Stimulated activated CD8-positive, alpha-beta memory T cell treated with anti-CD3 and anti-CD28 coated beads, Interleukin-7, amount 100 ng/mL, for 48 hours (primary cell): ENCODE measurements around the gene CCDC88A.

Experiments used
- DNase-seq, 2 donors: peaks; one replicate each; pipeline ENCODE4 v3.0.0-alpha.2; 2020; ENCODE audit warnings: low read depth in 1 of 2; ENCODE audit errors: extremely low read depth in 1 of 2

The CCDC88A gene

DNA sequence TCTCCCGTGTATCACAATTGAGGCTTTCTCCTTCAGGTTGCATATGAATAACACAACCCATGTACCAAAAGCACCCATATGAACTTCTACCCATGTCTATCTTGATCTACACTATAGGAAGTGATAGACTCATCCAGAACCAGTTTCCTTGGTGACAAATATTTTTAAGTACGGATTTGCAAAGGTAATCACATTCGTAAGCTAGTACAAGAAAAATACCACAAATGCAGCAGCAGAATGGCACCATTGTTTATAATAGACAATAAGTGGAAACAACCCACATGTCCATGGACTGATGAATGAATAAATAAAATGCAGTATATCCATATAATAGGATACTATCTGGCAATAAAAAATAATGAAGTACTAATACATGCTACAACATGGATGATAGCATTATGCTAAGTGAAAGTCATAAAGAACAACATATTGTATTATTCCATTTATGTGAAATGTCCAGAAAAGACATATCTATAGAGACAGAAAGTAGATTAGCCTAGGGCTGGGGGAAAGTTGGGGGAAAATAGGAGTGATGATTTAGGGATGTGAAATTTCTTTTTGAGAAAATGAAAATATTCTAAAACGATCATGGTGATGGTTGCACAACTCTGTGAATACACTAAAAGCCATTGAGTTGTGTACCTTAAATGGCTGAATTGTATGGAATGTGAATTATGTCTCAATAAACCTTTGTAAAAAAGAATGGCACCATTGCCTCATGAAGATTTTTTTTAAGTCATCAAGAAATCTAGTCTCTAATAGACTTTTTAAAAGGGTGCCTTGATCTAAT, 3.4 kb upstream of the CCDC88A start:
- DNase-seq, result no peak

DNA sequence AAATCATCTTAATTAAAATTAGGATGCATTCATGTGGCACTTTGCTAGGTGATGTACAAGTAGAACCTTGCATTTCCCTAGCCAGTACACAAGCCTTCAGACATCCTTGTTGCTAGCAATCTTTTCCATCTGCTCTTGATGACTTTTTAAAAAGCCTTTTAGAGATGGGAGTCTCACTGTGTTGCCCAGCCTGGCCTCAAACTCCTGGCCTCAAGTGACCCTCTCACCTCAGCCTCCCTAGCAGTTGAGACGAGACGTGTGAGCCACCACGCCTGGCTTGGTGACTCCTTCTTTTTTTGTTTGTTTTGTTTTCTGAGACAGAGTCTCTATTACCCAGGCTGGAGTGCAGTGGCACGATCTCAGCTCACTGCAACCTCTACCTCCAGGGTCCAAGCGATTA, 1.7 kb upstream of the CCDC88A start:
- no peak for DNase-seq

DNA sequence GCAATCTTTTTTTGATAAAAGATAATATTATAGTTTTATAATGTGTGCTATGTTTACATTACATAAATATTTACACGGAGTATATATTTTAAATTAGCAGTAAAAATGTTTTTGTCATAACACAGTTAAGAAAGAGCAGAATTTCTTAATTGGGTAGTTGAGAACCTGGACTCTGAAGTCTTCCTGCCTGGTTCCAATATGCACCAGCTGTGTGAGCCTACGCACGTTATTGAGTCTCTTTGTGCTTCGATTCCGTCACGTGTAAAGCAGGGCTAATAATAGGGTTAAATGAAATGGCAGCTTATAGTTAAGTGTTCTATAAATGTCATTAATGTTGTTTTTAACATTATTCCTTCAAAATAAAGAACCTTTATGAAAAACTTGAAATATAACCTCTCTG, 1.2 kb upstream of the CCDC88A start:
- no peak for DNase-seq

GRCh38 chr2:55420439-55420725, 726 bp upstream of the CCDC88A start:
- no peak for DNase-seq

GRCh38 chr2:55419233-55419678, 400 bp downstream of the CCDC88A start:
- peak in 1 of 2 donors; percentile 2 for DNase-seq

DNA sequence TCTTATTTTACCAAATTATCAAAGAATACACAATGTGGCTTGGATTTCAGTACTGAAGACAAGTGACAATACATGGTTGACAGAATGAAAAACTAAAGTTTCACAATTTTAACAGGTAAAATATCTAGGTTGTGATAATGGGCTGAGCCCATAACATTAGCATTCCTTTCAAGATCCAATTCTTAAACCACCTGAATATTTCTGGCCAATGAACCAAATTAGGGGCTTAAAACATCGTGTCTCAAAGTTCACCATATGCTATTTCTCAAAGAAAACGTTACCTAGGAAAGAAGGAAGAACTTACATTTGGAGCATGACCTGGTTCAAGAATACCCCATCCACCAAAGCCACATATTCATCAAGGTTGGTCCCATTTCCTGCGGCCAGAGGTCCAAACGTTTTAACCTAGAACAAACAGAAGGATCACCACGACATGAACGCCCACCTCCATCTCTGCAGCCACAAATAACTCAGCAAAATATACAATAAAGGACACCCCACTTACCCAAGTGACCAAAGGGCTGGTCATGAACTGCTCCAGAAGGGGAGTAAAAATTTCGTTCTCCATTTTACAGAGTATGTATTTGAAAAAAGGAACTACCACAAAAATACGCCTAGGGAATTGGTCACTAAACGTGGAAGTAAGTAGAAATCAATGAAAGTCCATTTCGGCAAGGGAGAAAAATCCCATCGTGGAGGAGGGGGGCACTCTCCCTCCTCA, 984 bp downstream of the CCDC88A start:
- DNase-seq, result no peak

- DNase-seq, result no peak
These were observed 1.6 kb downstream of the CCDC88A start for GRCh38 chr2:55418072-55418471.

DNA sequence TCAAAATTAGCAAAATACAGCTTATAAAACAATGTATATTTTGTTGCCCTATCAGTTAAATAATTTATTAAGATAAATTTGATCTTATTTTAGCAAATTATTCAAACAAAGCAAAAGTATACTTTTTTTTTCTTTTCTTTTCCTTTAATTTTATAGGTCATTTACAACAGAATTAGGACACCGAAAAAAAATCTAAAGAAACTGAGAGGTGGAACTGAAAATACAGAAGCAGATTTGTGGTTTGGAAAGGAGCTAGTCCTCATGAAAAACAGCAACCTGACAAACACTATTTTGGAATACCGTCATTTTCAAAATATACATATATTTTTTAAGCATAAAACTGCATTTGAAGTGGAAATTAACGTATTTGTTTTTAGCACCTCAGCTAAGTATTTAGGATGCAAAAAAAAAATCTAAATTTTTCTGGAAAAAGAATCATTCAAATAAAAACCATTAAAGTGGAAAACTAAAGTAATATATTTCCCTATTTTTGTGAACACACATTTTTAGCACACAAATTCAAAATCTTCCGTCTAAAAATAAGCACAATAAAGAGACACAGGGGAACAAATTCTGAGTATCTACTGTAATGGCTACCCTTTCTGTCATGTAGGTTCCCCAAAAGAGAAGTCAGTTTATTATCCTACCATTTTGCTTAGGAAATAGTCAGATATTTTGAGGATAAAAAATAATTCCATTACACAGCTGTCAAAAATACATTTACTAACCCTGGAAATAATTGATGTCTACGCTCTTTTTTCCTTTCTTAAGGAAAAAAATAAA, 2.7 kb downstream of the CCDC88A start:
- no peak for DNase-seq

DNA sequence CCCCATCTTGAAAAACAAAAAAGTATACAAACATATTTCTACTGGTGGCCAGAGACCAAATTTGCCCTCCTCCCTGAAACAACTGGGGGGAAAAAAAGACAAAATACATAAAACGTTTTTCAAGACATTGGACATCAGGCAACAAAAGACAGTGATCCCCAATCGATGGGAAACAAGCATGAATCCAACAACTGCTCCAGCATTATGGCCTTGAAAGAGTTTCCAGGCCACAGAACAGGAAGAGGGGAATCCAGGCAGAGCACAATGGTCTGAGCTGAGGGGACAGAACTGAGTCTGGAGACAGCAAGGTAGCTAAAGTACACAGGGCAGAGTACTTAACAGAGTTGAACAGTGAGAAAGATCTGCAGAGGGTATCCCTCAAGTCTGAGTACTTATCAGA, 4.4 kb downstream of the CCDC88A start:
- no peak for DNase-seq

GRCh38 chr2:55408918-55409868, 10.5 kb downstream of the CCDC88A start:
- no peak for DNase-seq

GRCh38 chr2:55408098-55408882, 11.4 kb downstream of the CCDC88A start:
- no peak for DNase-seq

- DNase-seq, result no peak
These were observed 14.5 kb downstream of the CCDC88A start for GRCh38 chr2:55405116-55405515.

DNA sequence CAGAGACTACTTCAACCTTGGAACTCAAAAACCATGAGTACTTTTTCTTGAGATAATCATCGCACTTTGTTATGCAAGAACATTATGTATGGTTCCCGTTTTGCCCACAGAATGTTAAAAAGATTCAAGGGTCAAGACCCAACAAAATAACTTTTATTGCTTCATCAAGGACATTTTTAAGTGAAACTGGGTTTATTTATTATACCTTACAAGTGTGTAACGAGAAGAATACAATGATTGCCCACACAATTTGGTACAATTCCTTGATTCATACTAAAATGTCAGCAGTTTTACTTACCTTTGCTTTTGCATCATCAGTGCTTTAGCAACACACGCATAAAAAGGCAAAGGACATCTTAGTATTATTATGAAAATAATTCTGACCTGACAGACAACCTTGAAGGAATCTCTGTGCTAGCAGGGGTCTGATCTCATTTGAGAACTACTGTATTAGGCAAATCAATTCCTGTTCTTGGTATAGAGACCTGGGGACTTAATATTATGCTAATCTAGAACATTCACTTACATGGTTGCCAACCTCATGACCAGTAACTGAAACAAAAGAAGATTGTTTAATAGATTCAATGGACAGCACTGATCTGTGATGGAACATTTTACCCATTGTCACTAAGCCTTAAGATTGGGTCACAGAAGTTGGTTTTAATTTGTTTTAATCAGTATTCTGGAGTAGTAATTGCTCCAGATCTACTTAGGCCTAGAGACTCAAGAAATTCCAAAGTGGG, 16.2 kb downstream of the CCDC88A start:
- DNase-seq, result no peak

GRCh38 chr2:55401124-55401523, 18.5 kb downstream of the CCDC88A start:
- DNase-seq, result no peak

GRCh38 chr2:55400332-55400731, 19.3 kb downstream of the CCDC88A start:
- no peak for DNase-seq

GRCh38 chr2:55399815-55400214, 19.8 kb downstream of the CCDC88A start:
- DNase-seq, result no peak

- DNase-seq, result no peak
These were observed 23.7 kb downstream of the CCDC88A start for GRCh38 chr2:55395724-55396605.

GRCh38 chr2:55391615-55392242, 27.9 kb downstream of the CCDC88A start:
- DNase-seq, result no peak
